Erythroblast (primary cell): ENCODE results near the gene ASAH2B.
"Not testable (repeated sequence)": the region's sequence is repeated elsewhere in the genome, so short reads cannot be mapped to it uniquely, and the experiment has no call there.

ENCODE experiments used
- DNase-seq, 2 experiments: peaks; one replicate each; lab custom pipeline; 2025; lab: John Stamatoyannopoulos, UW
- GATA1 ChIP-seq: IDR thresholded peaks from 2 replicates; pipeline ENCODE4 v1.6.1; 2011; ENCODE audit warnings: low read depth, mild to moderate bottlenecking, control low read depth, low read length, moderate library complexity
- POLR2A ChIP-seq: IDR thresholded peaks from 2 replicates; pipeline ENCODE4 v1.6.1; 2011; ENCODE audit warnings: mild to moderate bottlenecking, low read length

The ASAH2B gene

GRCh38 chr10:50739618-50740292, at the start of gene ASAH2B:
ASAH2B (plus strand) TSS chr10:50739936; CDS start chr10:50745131, 5,195 bp downstream.
- TF ChIP-seq GATA1 (no peak), POLR2A (peak; percentile 50)
- DNase-seq, result peak; percentile 67 to 73

- DNase-seq, result not testable (repeated sequence)
These were observed 41.9 kb upstream of the ASAH2B start for GRCh38 chr10:50697819-50698218.

GRCh38 chr10:50701947-50702346, 37.8 kb upstream of the ASAH2B start:
- DNase-seq, result not testable (repeated sequence)

DNA sequence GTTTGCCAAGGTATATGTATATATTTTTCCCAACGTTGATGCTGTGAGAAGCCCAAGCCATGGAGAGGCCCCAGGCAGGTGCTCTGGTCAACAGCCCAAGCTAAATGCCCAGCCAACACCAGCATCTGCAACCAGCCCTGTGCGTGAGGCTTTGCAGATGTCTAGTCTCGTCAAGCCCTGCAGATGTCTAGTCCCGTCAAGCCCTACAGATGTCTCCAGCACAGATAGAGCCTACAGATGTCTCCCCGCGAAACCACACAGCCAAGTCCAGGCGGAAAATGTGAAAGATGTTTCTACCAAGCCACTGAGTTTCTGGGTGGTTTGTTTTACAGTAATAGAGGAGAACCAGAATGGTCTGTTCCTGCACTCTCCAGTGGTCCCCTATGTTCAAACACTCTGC, 36.7 kb upstream of the ASAH2B start:
- not testable (repeated sequence) for DNase-seq

DNA sequence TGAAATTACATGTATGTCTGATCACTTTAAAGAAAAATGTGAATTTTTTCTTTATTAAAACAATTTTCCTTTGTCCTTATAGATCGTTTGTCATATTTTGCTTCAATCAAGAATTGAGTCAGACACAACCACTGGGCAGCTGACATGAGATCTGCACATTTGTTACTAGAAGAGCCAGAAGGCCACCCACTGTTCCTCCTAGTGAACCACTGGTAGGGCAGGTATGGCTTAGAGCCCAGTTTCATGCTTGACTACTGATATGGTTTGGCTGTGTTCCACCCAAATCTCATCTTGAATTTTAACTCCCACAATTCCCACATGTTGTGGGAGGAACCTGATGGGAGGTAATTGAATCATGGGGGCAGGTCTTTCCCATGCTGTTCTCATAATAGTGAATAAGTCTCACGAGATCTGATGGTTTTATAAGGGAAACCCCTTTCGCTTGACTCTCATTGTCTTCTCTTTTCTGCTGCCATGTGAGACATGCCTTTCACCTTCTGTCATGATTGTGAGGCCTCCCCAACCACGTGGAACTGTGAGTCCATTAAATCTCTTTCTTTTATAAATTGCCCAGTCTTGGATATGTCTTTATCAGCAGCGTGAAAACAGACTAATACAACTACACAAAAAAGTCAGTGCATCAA, 35.2 kb upstream of the ASAH2B start:
- peak in 1 of 2 experiments; percentile 4 for DNase-seq

DNA sequence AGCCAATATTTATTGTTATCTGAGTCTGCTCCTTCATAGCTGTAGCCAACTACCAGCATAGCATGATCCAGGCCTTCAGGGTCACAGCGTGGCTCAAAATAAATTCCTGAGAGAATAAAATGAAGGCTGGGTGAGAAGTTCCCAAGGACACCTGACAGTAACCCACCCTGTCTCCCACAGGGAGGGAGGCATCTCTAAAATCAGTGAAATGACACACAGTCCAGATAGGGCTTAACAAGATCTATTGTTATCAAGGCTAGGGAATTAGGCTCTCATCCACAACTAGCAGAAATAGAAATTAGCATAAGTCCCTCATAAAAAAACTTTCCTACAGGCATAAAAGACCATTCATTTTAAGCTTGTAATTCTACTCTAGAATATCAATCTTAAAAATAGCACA, 33.7 kb upstream of the ASAH2B start:
- DNase-seq, result not testable (repeated sequence)

DNA sequence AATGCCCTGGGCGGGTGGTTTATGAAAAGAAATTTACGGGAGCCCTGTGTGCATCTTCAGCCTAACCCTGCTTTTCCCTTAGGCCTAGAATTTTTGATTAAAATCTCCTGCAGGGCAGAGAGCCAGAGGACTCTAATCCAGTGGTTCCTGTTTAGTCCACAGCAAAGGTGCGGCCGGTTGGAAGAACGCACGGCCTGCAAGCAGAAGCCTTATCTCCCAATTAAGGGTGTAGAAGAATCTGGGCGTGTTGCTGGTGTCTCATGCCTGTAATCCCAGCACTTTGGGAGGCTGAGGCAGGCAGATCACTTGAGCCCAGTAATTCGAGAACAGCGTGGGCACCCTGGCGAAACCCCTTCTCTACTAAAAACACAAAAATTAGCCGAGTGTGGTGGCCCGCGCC, 29.5 kb upstream of the ASAH2B start:
- DNase-seq, result not testable (repeated sequence)

DNA sequence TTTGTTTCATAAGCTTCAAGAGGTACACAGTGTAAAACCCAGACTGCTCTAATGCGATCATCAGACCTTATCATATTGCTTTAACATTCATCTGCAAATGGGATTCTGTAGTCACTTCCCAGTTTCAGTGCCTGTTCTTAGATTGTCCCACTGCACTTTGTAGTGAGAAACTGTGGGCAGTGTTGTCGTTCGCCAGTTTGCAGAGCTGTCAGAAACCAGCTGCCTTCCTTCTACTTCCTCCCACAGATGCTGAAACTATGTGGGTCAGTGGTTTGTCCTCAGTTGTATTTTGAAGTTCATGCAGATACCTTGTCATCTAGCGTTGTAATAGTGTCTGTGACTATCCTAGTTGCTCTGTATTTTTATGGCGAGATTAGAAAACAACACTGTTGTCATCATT, 15.9 kb upstream of the ASAH2B start:
- DNase-seq, result not testable (repeated sequence)

DNA sequence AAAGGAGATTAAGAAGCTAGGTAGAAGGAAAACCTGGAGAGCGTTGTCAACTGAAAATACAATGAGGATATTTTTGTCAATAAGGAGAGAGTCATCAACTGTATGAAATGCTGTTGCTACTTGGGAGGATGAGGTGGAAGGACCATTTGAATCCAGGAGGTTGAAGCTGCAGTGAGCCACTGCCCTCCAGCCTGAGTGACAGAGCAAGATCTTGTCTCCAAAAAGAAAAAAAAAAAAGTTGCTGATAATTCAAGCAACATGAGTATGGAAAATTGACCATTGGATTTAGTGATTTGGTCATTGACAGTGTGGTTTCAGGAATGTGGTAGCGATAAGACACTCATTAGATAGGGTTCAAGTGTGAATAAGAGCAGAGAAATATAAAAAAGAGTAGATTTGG, 11.6 kb upstream of the ASAH2B start:
- DNase-seq, result not testable (repeated sequence)

GRCh38 chr10:50738987-50739617, 634 bp upstream of the ASAH2B start:
- DNase-seq, result not testable (repeated sequence)

GRCh38 chr10:50740293-50740648, 535 bp downstream of the ASAH2B start:
- peak; percentile 32 to 34 for DNase-seq
- TF ChIP-seq POLR2A, result no peak
- no peak for TF ChIP-seq GATA1

DNA sequence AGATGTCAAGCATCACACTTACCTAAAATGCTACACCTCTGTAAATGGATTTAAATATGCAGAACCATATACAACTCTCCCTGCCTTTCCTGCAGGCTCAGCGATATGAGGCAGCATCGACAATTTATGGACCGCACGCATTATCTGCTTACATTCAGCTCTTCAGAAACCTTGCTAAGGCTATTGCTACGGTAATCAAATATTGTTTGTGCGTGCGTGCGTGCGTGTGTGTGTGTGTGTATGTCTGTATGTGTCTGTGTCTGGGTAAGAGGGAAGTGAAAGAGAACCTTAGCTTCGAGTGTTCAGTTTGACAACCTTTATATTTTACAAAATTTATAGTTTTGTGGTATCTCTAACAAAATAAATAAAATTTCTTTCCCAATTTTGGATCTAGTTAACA, 3.1 kb downstream of the ASAH2B start:
- DNase-seq, result not testable (repeated sequence)

DNA sequence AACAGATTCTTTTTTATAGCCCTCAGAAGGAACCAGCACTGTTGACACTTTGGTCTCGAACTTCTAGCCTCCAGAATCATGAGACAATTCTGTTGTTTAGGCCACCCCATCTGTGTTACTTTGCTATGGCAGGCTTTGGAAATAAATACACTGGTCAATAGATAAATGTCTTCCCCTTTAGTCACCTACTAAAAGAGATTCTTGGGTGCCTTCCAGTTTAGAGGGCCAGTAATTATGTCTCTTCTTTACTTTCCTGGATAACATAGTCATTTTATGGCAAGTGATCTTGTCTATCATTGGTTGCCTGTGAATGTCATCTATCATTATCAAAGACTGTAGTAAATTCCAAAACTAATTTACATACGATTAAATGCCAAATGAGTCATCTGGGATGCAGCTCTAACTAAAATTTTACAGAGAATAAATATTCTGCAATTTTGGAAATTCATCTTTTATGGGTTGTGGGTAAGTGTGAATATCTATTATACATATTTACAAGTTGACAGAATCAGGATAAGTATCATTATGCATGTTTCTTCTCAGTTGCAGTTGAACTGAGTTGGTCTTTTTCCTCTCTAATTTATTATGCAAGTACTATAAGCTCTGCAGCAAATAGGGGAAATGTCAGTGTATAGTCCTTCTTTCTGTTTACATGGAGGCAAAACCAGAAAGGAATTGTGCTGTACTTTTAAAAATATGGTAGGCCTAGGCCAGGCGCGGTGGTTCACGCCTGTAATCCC, 27.2 kb downstream of the ASAH2B start:
- DNase-seq, result not testable (repeated sequence)

DNA sequence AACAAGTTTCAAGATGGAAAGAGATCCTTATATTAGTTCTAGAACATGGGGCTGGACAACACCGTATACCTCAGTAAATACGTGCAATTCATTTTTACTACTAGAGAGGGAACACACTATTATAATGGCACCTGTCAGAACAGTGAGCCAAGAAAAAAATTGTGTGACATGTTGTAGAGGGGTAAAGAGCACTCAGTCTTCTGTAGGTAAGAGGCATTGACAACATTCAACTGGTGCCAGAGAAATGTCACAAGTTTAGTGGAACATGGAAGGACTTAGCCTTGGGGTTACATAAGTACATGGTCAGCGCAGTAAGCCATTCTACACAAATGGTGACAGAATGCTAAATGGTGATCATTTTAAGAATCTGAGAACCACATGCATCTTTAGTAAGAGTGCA, 32.3 kb downstream of the ASAH2B start:
- DNase-seq, result not testable (repeated sequence)

GRCh38 chr10:50774868-50775267, 35.1 kb downstream of the ASAH2B start:
- DNase-seq, result not testable (repeated sequence)

- DNase-seq, result not testable (repeated sequence)
These were observed 40.3 kb downstream of the ASAH2B start for GRCh38 chr10:50780036-50780435.

DNA sequence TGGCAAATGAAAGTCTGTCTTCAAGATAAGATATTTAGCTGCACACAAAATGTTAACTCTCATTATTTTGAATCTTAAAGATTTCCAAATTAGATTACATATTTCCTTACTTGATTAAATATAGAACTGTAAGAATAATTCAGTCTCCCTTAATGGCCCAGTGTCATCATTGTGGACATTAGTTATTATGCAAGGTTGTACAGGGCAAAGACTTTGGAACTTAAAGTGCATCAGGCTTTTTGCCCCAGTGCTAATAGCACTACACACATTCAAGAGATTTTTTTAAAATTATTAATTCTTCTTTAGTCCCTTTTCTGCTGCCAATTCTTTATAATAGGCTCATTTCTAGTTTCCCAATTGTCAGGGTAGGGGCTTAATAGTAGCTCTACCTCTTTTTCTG, 42.3 kb downstream of the ASAH2B start:
- not testable (repeated sequence) for DNase-seq

DNA sequence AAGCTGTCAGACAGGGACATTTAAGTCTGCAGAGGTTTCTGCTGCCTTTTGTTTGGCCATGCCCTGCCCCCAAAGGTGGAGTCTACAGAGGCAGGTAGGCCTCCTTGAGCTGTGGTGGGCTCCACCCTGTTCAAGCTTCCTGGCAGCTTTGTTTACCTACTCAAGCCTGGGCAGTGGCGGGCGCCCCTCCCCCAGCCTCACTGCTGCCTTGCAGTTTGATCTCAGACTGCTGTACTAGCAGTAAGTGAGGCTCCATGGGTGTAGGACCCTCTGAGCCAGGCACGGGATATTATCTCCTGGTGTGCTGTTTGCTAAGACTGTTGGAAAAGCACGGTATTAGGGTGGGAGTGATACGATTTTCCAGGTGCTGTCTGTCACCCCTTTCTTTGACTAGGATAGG, 48.2 kb downstream of the ASAH2B start:
- not testable (repeated sequence) for DNase-seq
